Endothelial cell of umbilical vein (primary cell): ENCODE measurements around the gene LUZP2. TPM values are rescaled to one million over a fixed set of nuclear protein-coding genes. Genes with fewer than 3 reads are reported as not detected.

Source experiments
- BruUV-seq: library from RNA; stranded (reverse); fragments of 400-500 nt; replicated peaks from 2 replicates; lab custom pipeline; 2021; lab: Mats Ljungman, UMichigan
- CTCF ChIA-PET: fragments of 300-600, 350-600 bp; sonication (Branson Sonifier 250); formaldehyde crosslinking; loops from one replicate; lab custom pipeline; 2021; ENCODE audit warnings: antibody characterized with exemption, inconsistent platforms; lab: Charles Lee
- POLR2A ChIA-PET: fragments of 300-600, 350-600 bp; sonication (Branson Sonifier 250); formaldehyde crosslinking; loops from one replicate; lab custom pipeline; 2021; ENCODE audit warnings: antibody characterized with exemption, inconsistent platforms; lab: Charles Lee
- DNase-seq: peaks from one replicate; pipeline ENCODE4 v3.0.0-alpha.2; 2011; ENCODE audit warnings: low read depth, low spot score
- FAIRE-seq: peaks from 2 replicates; lab custom pipeline; 2011; peaks lifted over from hg19 to GRCh38; lab: Jason Lieb, UNC
- H2AFZ ChIP-seq: 2 replicates; pipeline ENCODE4 v1.6.0; 2012; ENCODE audit warnings: low read depth, low read length, control low read depth, inconsistent platforms
- H3K27ac ChIP-seq: 2 replicates; pipeline ENCODE4 v1.5.1; 2011; ENCODE audit warnings: low read depth, mild to moderate bottlenecking, control low read depth, low read length, moderate library complexity; ENCODE audit not compliant: insufficient read depth
- H3K27me3 ChIP-seq, 2 experiments: 2 replicates each; pipeline versions ENCODE4 v1.6.0 to v1.6.1; 2011; ENCODE audit warnings: low read length in 2 of 2, mixed read lengths in 1 of 2; ENCODE audit not compliant: control insufficient read depth in 2 of 2, insufficient read depth in 2 of 2
- H3K36me3 ChIP-seq, 2 experiments: 2 replicates in 1 of 2; 3 replicates in 1 of 2; pipeline ENCODE4 v1.5.1; 2011; ENCODE audit warnings: low read length in 2 of 2, mild to moderate bottlenecking in 1 of 2, moderate library complexity in 1 of 2; ENCODE audit not compliant: control insufficient read depth in 2 of 2, insufficient read depth in 2 of 2; ENCODE audit errors: extremely low read depth in 1 of 2
- H3K4me1 ChIP-seq: 3 replicates; pipeline ENCODE4 v1.5.1; 2011; ENCODE audit warnings: mild to moderate bottlenecking, low read length; ENCODE audit not compliant: control insufficient read depth, insufficient read depth; ENCODE audit errors: extremely low read depth
- H3K4me2 ChIP-seq: 2 replicates; pipeline ENCODE4 v1.6.1; 2011; ENCODE audit warnings: low read length, control low read depth, mixed read lengths; ENCODE audit not compliant: insufficient read depth
- H3K4me3 ChIP-seq, 3 experiments: fragments of 200-600 bp in 1 of 3; sonication (generic), shearing (Covaris generic) in 1 of 3; replicated peaks in 1 of 3; 2 replicates each; pipeline ENCODE4 v1.5.1; 2011 to 2016; ENCODE audit warnings: control low read depth in 3 of 3, low read length in 3 of 3, mild to moderate bottlenecking in 2 of 3, inconsistent platforms in 1 of 3, low read depth in 1 of 3, moderate library complexity in 1 of 3; ENCODE audit not compliant: insufficient read depth in 1 of 3
- H3K79me2 ChIP-seq: 2 replicates; pipeline ENCODE4 v1.6.0; 2012; ENCODE audit warnings: low read length, inconsistent platforms; ENCODE audit not compliant: control insufficient read depth, insufficient read depth
- H3K9ac ChIP-seq: replicated peaks from 2 replicates; pipeline ENCODE3; 2011; ENCODE audit warnings: low read length, control low read depth; ENCODE audit not compliant: insufficient read depth; ENCODE audit errors: extremely low read depth
- H3K9me1 ChIP-seq: replicated peaks from 3 replicates; pipeline ENCODE4 v1.6.0; 2011; ENCODE audit warnings: mild to moderate bottlenecking, low read length; ENCODE audit not compliant: control insufficient read depth, insufficient read depth; ENCODE audit errors: extremely low read depth
- H3K9me3 ChIP-seq: replicated peaks from 2 replicates; pipeline ENCODE4 v1.5.1; 2012; ENCODE audit warnings: low read length, inconsistent platforms; ENCODE audit not compliant: control insufficient read depth, insufficient read depth
- H4K20me1 ChIP-seq: replicated peaks from 2 replicates; pipeline ENCODE3; 2011; ENCODE audit warnings: mild to moderate bottlenecking, low read length; ENCODE audit not compliant: control insufficient read depth, insufficient read depth; ENCODE audit errors: extremely low read depth
- EZH2 ChIP-seq: IDR thresholded peaks from 2 replicates; pipeline ENCODE4 v1.6.1; 2012; ENCODE audit warnings: borderline replicate concordance, low read depth, mild to moderate bottlenecking, moderate library complexity, low read length, inconsistent platforms; ENCODE audit not compliant: severe bottlenecking
- FOS ChIP-seq: IDR thresholded peaks from 2 replicates; pipeline ENCODE4 v1.6.1; 2011; ENCODE audit warnings: mild to moderate bottlenecking, low read length, moderate library complexity, borderline replicate concordance; ENCODE audit not compliant: insufficient read depth
- GATA2 ChIP-seq: IDR thresholded peaks from 2 replicates; pipeline ENCODE4 v1.7.0; 2011; ENCODE audit warnings: low read depth, mild to moderate bottlenecking, moderate library complexity, mixed read lengths, low read length; ENCODE audit not compliant: insufficient read length, insufficient read depth
- MYC ChIP-seq: IDR thresholded peaks from one replicate; pipeline ENCODE4 v1.6.1; 2011; ENCODE audit warnings: mild to moderate bottlenecking, low read depth, low read length
- POLR2A ChIP-seq: IDR thresholded peaks from 2 replicates; pipeline ENCODE4 v1.6.1; 2012; ENCODE audit warnings: low read depth, mild to moderate bottlenecking, control low read depth, low read length
- POLR2AphosphoS5 ChIP-seq: IDR thresholded peaks from 2 replicates; pipeline ENCODE4 v1.6.1; 2012; ENCODE audit warnings: low read depth, mild to moderate bottlenecking, control low read depth, low read length, moderate library complexity; ENCODE audit not compliant: insufficient read depth
- dilution Hi-C: fragments of 300-500 bp; cut with MboI; formaldehyde crosslinking; loops from one replicate; pipeline ENCODE4 v1.15.0; 2019; ENCODE audit warnings: low sequenced_read_pairs; ENCODE audit not compliant: extremely low pct_ligation_motif_present
- intact Hi-C: fragments of 100-400 bp; cut with micrococcal nuclease; formaldehyde crosslinking; loops from one replicate; pipeline ENCODE4 v1.10.0; 2022
- polyA plus RNA-seq, 4 experiments: library from polyadenylated mRNA; depleted of rRNA in 3 of 4; stranded (reverse) in 3 of 4; unstranded in 1 of 4; fragments of >200 nt; gene quantifications; 2 replicates each; pipeline versions ENCODE4 v1.2.1 to v1.2.3, GENCODE V29; 2011 to 2012; ENCODE audit warnings: missing spikeins in 1 of 4
- total RNA-seq: library from RNA; stranded (reverse); gene quantifications from 2 replicates; pipeline ENCODE4 v1.2.3, GENCODE V29; 2021
- TF ChIP-seq, protein P1 (sequence below): IDR thresholded peaks from 2 replicates; pipeline ENCODE4 v1.6.1; 2011; ENCODE audit not compliant: insufficient read depth, insufficient read length
- TF ChIP-seq, protein P2 (sequence below), 2 donors: IDR thresholded peaks; 1 replicate in 1 of 2; 2 replicates in 1 of 2; pipeline ENCODE4 v1.5.1; 2011; ENCODE audit warnings: low read length in 2 of 2, mild to moderate bottlenecking in 2 of 2, moderate library complexity in 2 of 2, control low read depth in 1 of 2, inconsistent platforms in 1 of 2, low read depth in 1 of 2; ENCODE audit not compliant: insufficient read depth in 1 of 2; ENCODE audit errors: extremely low read depth in 1 of 2

Gene LUZP2
- total and polyA plus RNA-seq, 2 donors (not counting 3 experiments of a cell fraction or from before 2014, with no cell fraction given): 0.07 TPM; not detected in 1

- dilution Hi-C loops: no loop called here
- no TSS peak for BruUV-seq
- no peak for DNase-seq
These were observed 183.0 kb downstream of the LUZP2 start for GRCh38 chr11:24679821-24680351.

More at GRCh38 chr11:24679821-24680351, 183.0 kb downstream of the LUZP2 start:
- H3K9ac ChIP-seq: no peak overlapping the region
- FAIRE-seq: no peak
- TF ChIP-seq POLR2AphosphoS5 (no peak), EZH2 (no peak), GATA2 (no peak), POLR2A (no peak), MYC (no peak), FOS (no peak)
- TF ChIP-seq, protein P1, sequence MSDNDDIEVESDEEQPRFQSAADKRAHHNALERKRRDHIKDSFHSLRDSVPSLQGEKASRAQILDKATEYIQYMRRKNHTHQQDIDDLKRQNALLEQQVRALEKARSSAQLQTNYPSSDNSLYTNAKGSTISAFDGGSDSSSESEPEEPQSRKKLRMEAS: no peak
- TF ChIP-seq, protein P2, sequence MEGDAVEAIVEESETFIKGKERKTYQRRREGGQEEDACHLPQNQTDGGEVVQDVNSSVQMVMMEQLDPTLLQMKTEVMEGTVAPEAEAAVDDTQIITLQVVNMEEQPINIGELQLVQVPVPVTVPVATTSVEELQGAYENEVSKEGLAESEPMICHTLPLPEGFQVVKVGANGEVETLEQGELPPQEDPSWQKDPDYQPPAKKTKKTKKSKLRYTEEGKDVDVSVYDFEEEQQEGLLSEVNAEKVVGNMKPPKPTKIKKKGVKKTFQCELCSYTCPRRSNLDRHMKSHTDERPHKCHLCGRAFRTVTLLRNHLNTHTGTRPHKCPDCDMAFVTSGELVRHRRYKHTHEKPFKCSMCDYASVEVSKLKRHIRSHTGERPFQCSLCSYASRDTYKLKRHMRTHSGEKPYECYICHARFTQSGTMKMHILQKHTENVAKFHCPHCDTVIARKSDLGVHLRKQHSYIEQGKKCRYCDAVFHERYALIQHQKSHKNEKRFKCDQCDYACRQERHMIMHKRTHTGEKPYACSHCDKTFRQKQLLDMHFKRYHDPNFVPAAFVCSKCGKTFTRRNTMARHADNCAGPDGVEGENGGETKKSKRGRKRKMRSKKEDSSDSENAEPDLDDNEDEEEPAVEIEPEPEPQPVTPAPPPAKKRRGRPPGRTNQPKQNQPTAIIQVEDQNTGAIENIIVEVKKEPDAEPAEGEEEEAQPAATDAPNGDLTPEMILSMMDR (IDR thresholded peaks at IDR 0.05; ENCODE audit: extremely low read depth in 1 of 2, insufficient read depth in 1 of 2, low read depth in 1 of 2, low read length in 2 of 2): no peak
- no peaks in the 10 kb centered on the region for H3K27me3 ChIP-seq
- no peak overlapping the region for H3K27ac ChIP-seq
- no peaks in the 10 kb centered on the region for H3K4me1 ChIP-seq
- H3K36me3 ChIP-seq: no peaks in the 10 kb centered on the region
- ChIA-PET POLR2A (no interaction called here), CTCF (no interaction called here)
- no peak overlapping the region for H2AFZ ChIP-seq
- H4K20me1 ChIP-seq: no peaks in the 10 kb centered on the region
- intact Hi-C loops: no loop called here
- no peaks in the 10 kb centered on the region for H3K9me1 ChIP-seq
- no peak overlapping the region for H3K4me3 ChIP-seq
- H3K4me2 ChIP-seq: no peak overlapping the region
- H3K79me2 ChIP-seq: no peaks in the 10 kb centered on the region
- no peaks in the 10 kb centered on the region for H3K9me3 ChIP-seq
